Loucy (cell line): ENCODE measurements around the gene ANKRD6.

Experiments
- H2AFZ ChIP-seq: fragments of 200-600 bp; sonication (generic); 2 replicates; pipeline ENCODE4 v1.6.0; 2016; ENCODE audit warnings: antibody characterized with exemption, mild to moderate bottlenecking, low read length, moderate library complexity
- H3F3A ChIP-seq: fragments of 200-600 bp; 2 replicates; pipeline ENCODE4 v1.6.0; 2016; ENCODE audit warnings: antibody characterized with exemption, low read depth, mild to moderate bottlenecking
- H3K27me3 ChIP-seq: fragments of 200-600 bp; sonication (generic); 2 replicates; pipeline ENCODE4 v1.6.1; 2014; ENCODE audit warnings: low read length, mild to moderate bottlenecking; ENCODE audit not compliant: insufficient read depth, poor library complexity, severe bottlenecking
- H3K36me3 ChIP-seq: fragments of 200-600 bp; sonication (generic); 2 replicates; pipeline ENCODE4 v1.6.1; 2016; ENCODE audit warnings: low read length; ENCODE audit not compliant: insufficient read depth
- H3K4me1 ChIP-seq: fragments of 200-600 bp; sonication (generic); 2 replicates; pipeline ENCODE4 v1.5.1; 2014; ENCODE audit warnings: low read length, mild to moderate bottlenecking; ENCODE audit not compliant: insufficient read depth, poor library complexity, severe bottlenecking
- H3K4me2 ChIP-seq: fragments of 200-600 bp; sonication (generic); 2 replicates; pipeline ENCODE4 v1.6.0; 2014; ENCODE audit warnings: antibody characterized with exemption, low read length, low read depth, mild to moderate bottlenecking; ENCODE audit not compliant: poor library complexity, severe bottlenecking
- H3K4me3 ChIP-seq: fragments of 200-600 bp; sonication (generic); 2 replicates; pipeline ENCODE4 v1.5.1; 2014; ENCODE audit warnings: low read length, mild to moderate bottlenecking, mixed read lengths; ENCODE audit not compliant: poor library complexity, severe bottlenecking
- H3K79me2 ChIP-seq: fragments of 200-600 bp; sonication (generic); 2 replicates; pipeline ENCODE4 v1.6.1; 2014; ENCODE audit warnings: low read length; ENCODE audit not compliant: insufficient read depth
- H3K9ac ChIP-seq: fragments of 200-600 bp; sonication (generic); 2 replicates; pipeline ENCODE4 v1.6.0; 2014; ENCODE audit warnings: mild to moderate bottlenecking, low read depth, low read length, moderate library complexity; ENCODE audit not compliant: poor library complexity, severe bottlenecking
- H3K9me2 ChIP-seq: fragments of 200-600 bp; sonication (generic); replicated peaks from 2 replicates; pipeline ENCODE4 v1.6.1; 2016; ENCODE audit warnings: low read depth, low read length, mixed read lengths
- H3K9me3 ChIP-seq: fragments of 200-600 bp; sonication (generic); 2 replicates; pipeline ENCODE4 v1.6.1; 2014; ENCODE audit warnings: mild to moderate bottlenecking, antibody characterized with exemption, low read length, low read depth; ENCODE audit not compliant: insufficient read depth
- H4K20me1 ChIP-seq: fragments of 200-600 bp; sonication (generic); 2 replicates; pipeline ENCODE4 v1.6.0; 2014; ENCODE audit warnings: antibody characterized with exemption, low read length, mild to moderate bottlenecking; ENCODE audit not compliant: insufficient read depth, poor library complexity, severe bottlenecking
- EZH2phosphoT487 ChIP-seq: fragments of 200-600 bp; IDR thresholded peaks from 2 replicates; pipeline ENCODE4 v1.6.1; 2018; ENCODE audit warnings: antibody characterized with exemption, mild to moderate bottlenecking, moderate library complexity, borderline replicate concordance
- TF ChIP-seq, protein P1 (sequence below): fragments of 200-600 bp; sonication (generic); conservative IDR thresholded peaks from 2 replicates; pipeline ENCODE4 v1.5.1; 2014; ENCODE audit warnings: mild to moderate bottlenecking, antibody characterized with exemption, low read length

The ANKRD6 gene

DNA sequence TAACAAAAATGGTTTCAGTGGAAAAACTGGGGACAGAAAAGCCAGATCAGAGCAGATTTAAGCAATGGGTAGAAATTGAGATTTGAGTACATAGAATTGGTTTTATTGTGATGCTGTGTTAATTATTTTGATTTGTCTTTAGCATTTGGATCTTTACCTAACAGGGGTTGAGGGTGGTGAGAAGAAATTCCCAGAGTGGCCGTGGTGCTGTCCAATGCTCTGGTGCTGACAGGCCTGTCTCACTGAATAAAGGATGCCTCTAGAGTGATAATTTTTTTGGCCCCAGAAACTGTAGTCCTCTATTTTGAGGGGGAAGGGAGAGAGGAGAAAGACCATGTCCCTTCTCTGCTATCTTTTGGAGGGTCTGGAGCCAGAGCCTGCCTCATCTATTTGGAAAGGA, 126.5 kb downstream of the ANKRD6 start:
- Histone ChIP-seq H4K20me1 (no peaks in the 10 kb centered on the region), H3K36me3 (no peaks in the 10 kb centered on the region), H3K4me3 (no peak overlapping the region), H2AFZ (no peak overlapping the region), H3K9me3 (peaks cover 3% of the 10 kb centered on the region; the same call in 1 of the 2 replicates), H3F3A (no peaks in the 10 kb centered on the region), H3K4me1 (no peaks in the 10 kb centered on the region), H3K27me3 (no peaks in the 10 kb centered on the region), H3K4me2 (no peak overlapping the region), H3K9ac (no peak overlapping the region), H3K9me2 (no peaks in the 10 kb centered on the region), H3K79me2 (no peaks in the 10 kb centered on the region)
- TF ChIP-seq EZH2phosphoT487: no peak
- TF ChIP-seq, protein P1, sequence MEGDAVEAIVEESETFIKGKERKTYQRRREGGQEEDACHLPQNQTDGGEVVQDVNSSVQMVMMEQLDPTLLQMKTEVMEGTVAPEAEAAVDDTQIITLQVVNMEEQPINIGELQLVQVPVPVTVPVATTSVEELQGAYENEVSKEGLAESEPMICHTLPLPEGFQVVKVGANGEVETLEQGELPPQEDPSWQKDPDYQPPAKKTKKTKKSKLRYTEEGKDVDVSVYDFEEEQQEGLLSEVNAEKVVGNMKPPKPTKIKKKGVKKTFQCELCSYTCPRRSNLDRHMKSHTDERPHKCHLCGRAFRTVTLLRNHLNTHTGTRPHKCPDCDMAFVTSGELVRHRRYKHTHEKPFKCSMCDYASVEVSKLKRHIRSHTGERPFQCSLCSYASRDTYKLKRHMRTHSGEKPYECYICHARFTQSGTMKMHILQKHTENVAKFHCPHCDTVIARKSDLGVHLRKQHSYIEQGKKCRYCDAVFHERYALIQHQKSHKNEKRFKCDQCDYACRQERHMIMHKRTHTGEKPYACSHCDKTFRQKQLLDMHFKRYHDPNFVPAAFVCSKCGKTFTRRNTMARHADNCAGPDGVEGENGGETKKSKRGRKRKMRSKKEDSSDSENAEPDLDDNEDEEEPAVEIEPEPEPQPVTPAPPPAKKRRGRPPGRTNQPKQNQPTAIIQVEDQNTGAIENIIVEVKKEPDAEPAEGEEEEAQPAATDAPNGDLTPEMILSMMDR: no peak

DNA sequence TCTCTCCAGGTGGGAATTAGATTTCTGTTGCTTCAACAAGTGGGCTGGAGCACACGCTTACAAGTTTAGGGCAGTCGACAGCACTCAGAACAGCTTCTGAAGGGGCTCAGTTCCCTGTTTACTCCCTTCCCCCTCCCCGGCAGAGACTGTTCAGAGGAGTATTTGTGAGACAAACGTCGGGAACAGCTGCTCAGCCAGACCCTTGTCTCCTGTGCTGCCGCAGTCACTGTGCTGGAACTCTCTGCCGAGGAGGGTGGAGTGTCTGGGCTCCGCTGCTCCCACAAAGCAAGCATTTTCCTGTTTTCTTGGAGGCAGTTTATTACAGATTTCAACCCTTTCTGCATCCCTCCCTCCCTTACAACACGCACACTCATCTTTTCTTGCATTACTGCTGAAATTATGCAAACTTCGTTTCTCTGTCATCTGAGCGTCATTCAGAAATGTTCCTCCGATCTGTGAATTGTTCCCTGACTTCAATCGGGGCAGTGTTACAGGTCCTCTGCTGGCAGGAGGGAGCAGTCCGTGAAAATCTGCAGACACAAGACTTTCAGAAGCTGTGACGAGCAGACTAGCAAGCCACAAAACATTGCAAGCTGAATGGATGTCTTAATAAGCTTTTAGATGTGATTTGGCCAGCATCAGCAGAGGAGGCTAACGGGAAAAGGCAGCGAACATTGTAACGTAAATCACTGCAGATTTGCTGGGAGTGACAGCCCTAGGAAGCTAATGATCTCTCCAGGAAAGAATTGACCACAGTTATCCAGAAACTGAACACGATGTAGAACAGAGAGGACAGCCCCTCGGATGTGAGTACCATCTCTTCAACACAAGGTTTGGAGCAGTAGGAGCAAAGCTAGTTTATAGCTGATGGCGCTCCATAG, 129.4 kb downstream of the ANKRD6 start:
- no peak overlapping the region for H3K9ac ChIP-seq
- TF ChIP-seq, protein P1: no peak
- TF ChIP-seq EZH2phosphoT487: no peak
- H3K27me3 ChIP-seq: no peaks in the 10 kb centered on the region
- no peaks in the 10 kb centered on the region for H3K36me3 ChIP-seq
- H3K79me2 ChIP-seq: no peaks in the 10 kb centered on the region
- no peaks in the 10 kb centered on the region for H3K4me1 ChIP-seq
- no peaks in the 10 kb centered on the region for H3F3A ChIP-seq
- no peak overlapping the region for H3K4me2 ChIP-seq
- H2AFZ ChIP-seq: no peak overlapping the region
- H4K20me1 ChIP-seq: no peaks in the 10 kb centered on the region
- H3K9me3 ChIP-seq: peaks cover 3% of the 10 kb centered on the region; the same call in 1 of the 2 replicates
- H3K9me2 ChIP-seq: no peaks in the 10 kb centered on the region
- H3K4me3 ChIP-seq: no peak overlapping the region

DNA sequence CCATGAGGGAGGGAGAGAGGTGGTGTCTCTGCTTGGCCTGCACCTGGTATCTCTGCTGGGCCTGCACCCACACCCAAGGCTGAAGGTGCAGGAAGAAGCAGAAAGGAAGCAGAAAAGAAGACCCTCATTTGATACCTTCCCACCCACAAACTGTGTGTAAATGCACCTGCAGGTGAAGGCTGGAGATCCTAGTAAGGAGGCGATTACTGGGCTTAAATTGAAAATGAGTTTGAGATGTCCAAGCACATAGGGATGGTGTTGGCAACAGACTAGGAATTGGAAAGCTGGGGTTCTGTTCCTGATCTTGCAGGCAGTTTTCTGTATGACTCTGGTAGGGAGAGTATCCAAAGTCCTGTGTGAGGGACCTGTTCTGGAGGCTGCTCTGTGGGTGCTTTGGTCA, 130.9 kb downstream of the ANKRD6 start:
- H3K36me3 ChIP-seq: no peaks in the 10 kb centered on the region
- H4K20me1 ChIP-seq: no peaks in the 10 kb centered on the region
- no peaks in the 10 kb centered on the region for H3K9me3 ChIP-seq
- no peak overlapping the region for H3K4me2 ChIP-seq
- H3K27me3 ChIP-seq: no peaks in the 10 kb centered on the region
- H3K4me3 ChIP-seq: no peak overlapping the region
- no peaks in the 10 kb centered on the region for H3F3A ChIP-seq
- TF ChIP-seq, protein P1: no peak
- TF ChIP-seq EZH2phosphoT487: no peak
- no peak overlapping the region for H2AFZ ChIP-seq
- H3K79me2 ChIP-seq: no peaks in the 10 kb centered on the region
- H3K4me1 ChIP-seq: no peaks in the 10 kb centered on the region
- H3K9me2 ChIP-seq: no peaks in the 10 kb centered on the region
- H3K9ac ChIP-seq: no peak overlapping the region
